MCF 10A (cell line): Measurements from ENCODE around the gene LTB. TPM values are rescaled to one million over a fixed set of nuclear protein-coding genes. Genes with fewer than 3 reads are reported as not detected.

ENCODE experiments used
- BruUV-seq: library from RNA; stranded (reverse); fragments of 400-500 nt; replicated peaks from 2 replicates; lab custom pipeline; 2021; lab: Mats Ljungman, UMichigan
- CTCF ChIA-PET: fragments of 300-600 bp; sonication (Branson Sonifier 250); formaldehyde crosslinking; extraction: SDS; loops from one replicate; lab custom pipeline; 2021; ENCODE audit warnings: antibody characterized with exemption, inconsistent platforms; lab: Yijun Ruan, JAX
- POLR2A ChIA-PET: fragments of 300-600, 350-650 bp; sonication (Branson Sonifier 250); formaldehyde crosslinking; extraction: SDS; loops from one replicate; lab custom pipeline; 2020; ENCODE audit warnings: antibody characterized with exemption, inconsistent platforms; lab: Yijun Ruan, JAX
- DNase-seq: peaks from one replicate; pipeline ENCODE4 v3.0.0-alpha.2; 2018; ENCODE audit not compliant: unreplicated experiment
- H3K27ac Mint-ChIP-seq: one replicate; pipeline ENCODE4 v1.8.0; 2022; ENCODE audit warnings: mild to moderate bottlenecking, low read depth, mixed read lengths; ENCODE audit not compliant: unreplicated experiment
- H3K27me3 Mint-ChIP-seq: one replicate; pipeline ENCODE4 v1.8.0; 2022; ENCODE audit warnings: mixed read lengths; ENCODE audit not compliant: insufficient read depth, unreplicated experiment
- H3K36me3 Mint-ChIP-seq: one replicate; pipeline ENCODE4 v1.8.0; 2022; ENCODE audit warnings: mild to moderate bottlenecking, moderate library complexity, mixed read lengths; ENCODE audit not compliant: insufficient read depth, unreplicated experiment
- H3K4me1 Mint-ChIP-seq: one replicate; pipeline ENCODE4 v1.8.0; 2022; ENCODE audit warnings: mixed read lengths; ENCODE audit not compliant: insufficient read depth, unreplicated experiment
- H3K4me3 Mint-ChIP-seq: one replicate; pipeline ENCODE4 v1.8.0; 2022; ENCODE audit warnings: mild to moderate bottlenecking, moderate library complexity, mixed read lengths; ENCODE audit not compliant: unreplicated experiment
- H3K9me3 Mint-ChIP-seq: one replicate; pipeline ENCODE4 v1.8.0; 2022; ENCODE audit warnings: mixed read lengths; ENCODE audit not compliant: unreplicated experiment
- CTCF ChIP-seq: fragments of 200-600 bp; IDR thresholded peaks from one replicate; pipeline ENCODE4 v1.8.0; 2022; ENCODE audit warnings: antibody characterized with exemption, mild to moderate bottlenecking; ENCODE audit not compliant: unreplicated experiment
- intact Hi-C: fragments of 100-400 bp; cut with micrococcal nuclease; formaldehyde crosslinking; loops from 2 replicates; pipeline ENCODE4 v1.14.1; 2022
- total RNA-seq: library from RNA; stranded (reverse); gene quantifications from 2 replicates; pipeline ENCODE4 v1.2.3, GENCODE V29; 2022

LTB gene
- total RNA-seq, 1 experiment from 2014 or later: 0.37 TPM

GRCh38 chr6:31558631-31559500 is 23.4 kb downstream of the LTB start:
- intact Hi-C loops: no loop called here
- ChIA-PET POLR2A (interaction anchor here (1.0 to 1.2 kb wide), 2 partner anchors 16 to 37 kb away, joined by 3 read pairs; no protein-coding TSS in a partner anchor), CTCF (interaction anchor here (0.6 to 1.3 kb wide), 3 partner anchors 21 to 277 kb away, joined by 4 to 5 read pairs (median 4); no protein-coding TSS in a partner anchor)
- peak; percentile 52 for DNase-seq
- Mint-ChIP-seq H3K36me3 (peaks cover 39% of the 10 kb centered on the region), H3K27ac (no peak overlapping the region), H3K4me1 (peaks cover 20% of the 10 kb centered on the region), H3K27me3 (no peaks in the 10 kb centered on the region), H3K9me3 (no peaks in the 10 kb centered on the region), H3K4me3 (no peak overlapping the region)
- BruUV-seq: no TSS peak
- no peak for TF ChIP-seq CTCF

DNA sequence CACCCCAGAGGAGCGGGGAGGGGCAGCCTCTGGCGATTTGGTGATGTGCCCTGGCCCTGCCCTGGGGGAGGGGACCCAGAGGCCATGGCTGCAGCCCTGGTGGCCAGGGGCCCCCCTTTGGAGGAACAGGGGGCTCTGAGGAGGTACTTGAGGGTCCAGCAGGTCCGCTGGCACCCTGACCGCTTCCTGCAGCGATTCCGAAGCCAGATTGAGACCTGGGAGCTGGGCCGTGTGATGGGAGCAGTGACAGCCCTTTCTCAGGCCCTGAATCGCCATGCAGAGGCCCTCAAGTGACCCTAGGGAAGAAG is 24.0 kb downstream of the LTB start:
- CTCF ChIA-PET: interaction anchor here (0.6 to 1.0 kb wide), 2 partner anchors 40 to 278 kb away, joined by 4 to 5 read pairs; no protein-coding TSS in a partner anchor
- POLR2A ChIA-PET: interaction anchor here (1.2 kb wide), 1 partner anchor 37 kb away, joined by 3 read pairs; no protein-coding TSS in a partner anchor
- Mint-ChIP-seq H3K36me3 (peaks cover 43% of the 10 kb centered on the region), H3K27ac (no peak overlapping the region), H3K4me3 (no peak overlapping the region), H3K4me1 (peaks cover 20% of the 10 kb centered on the region), H3K27me3 (no peaks in the 10 kb centered on the region), H3K9me3 (no peaks in the 10 kb centered on the region)
- TF ChIP-seq CTCF: no peak
- no peak for DNase-seq
- intact Hi-C loops: no loop called here
- BruUV-seq: no TSS peak

- H3K9me3 Mint-ChIP-seq: no peaks in the 10 kb centered on the region
- TF ChIP-seq CTCF: no peak
- H3K4me1 Mint-ChIP-seq: peaks cover 20% of the 10 kb centered on the region
- DNase-seq: no peak
- no peak overlapping the region for H3K27ac Mint-ChIP-seq
- peaks cover 49% of the 10 kb centered on the region for H3K36me3 Mint-ChIP-seq
- POLR2A ChIA-PET: interaction anchor here (0.7 kb wide), 1 partner anchor 396 kb away, joined by 3 read pairs; no protein-coding TSS in a partner anchor
- H3K4me3 Mint-ChIP-seq: no peak overlapping the region
- TSS peak; percentile 22 for BruUV-seq
- intact Hi-C loops: no loop called here
- CTCF ChIA-PET: interaction anchor here (1.0 kb wide), 1 partner anchor 40 kb away, joined by 4 read pairs; no protein-coding TSS in a partner anchor
- H3K27me3 Mint-ChIP-seq: no peaks in the 10 kb centered on the region
Measured at GRCh38 chr6:31557443-31558317, 24.5 kb downstream of the LTB start.
